ENCODE data around the gene RREB1. TPM values are rescaled to one million over a fixed set of nuclear protein-coding genes. Genes with fewer than 3 reads are reported as not detected.

RREB1 gene
- total RNA-seq, 2 experiments from 2014 or later, result 14.7 to 18.1 TPM

- DNase-seq (no peak), ATAC-seq (no peak)
- intact Hi-C loops (cut with DNase I, micrococcal nuclease), result no loop called here
- peak overlapping the region; percentile 84 for H3K27ac Mint-ChIP-seq
- H3K4me1 Mint-ChIP-seq, result peaks cover 80% of the 10 kb centered on the region
- no peaks in the 10 kb centered on the region for H3K36me3 Mint-ChIP-seq (ENCODE audit: low read depth)
- H3K27me3 Mint-ChIP-seq, result no peaks in the 10 kb centered on the region
- H3K9me3 Mint-ChIP-seq (ENCODE audit: low read depth), result no peaks in the 10 kb centered on the region
- peak overlapping the region; percentile 61 for H3K4me3 Mint-ChIP-seq
- CTCF ChIA-PET, result interaction anchor here (1.0 kb wide), 1 partner anchor 31 kb away, joined by 3 read pairs; no protein-coding TSS in a partner anchor
- POLR2A ChIA-PET, result interaction anchor here (0.6 kb wide), 1 partner anchor 56 kb away, joined by 3 read pairs; no protein-coding TSS in a partner anchor
Measured at GRCh38 chr6:7145585-7145884, 37.8 kb downstream of the RREB1 start.

DNA sequence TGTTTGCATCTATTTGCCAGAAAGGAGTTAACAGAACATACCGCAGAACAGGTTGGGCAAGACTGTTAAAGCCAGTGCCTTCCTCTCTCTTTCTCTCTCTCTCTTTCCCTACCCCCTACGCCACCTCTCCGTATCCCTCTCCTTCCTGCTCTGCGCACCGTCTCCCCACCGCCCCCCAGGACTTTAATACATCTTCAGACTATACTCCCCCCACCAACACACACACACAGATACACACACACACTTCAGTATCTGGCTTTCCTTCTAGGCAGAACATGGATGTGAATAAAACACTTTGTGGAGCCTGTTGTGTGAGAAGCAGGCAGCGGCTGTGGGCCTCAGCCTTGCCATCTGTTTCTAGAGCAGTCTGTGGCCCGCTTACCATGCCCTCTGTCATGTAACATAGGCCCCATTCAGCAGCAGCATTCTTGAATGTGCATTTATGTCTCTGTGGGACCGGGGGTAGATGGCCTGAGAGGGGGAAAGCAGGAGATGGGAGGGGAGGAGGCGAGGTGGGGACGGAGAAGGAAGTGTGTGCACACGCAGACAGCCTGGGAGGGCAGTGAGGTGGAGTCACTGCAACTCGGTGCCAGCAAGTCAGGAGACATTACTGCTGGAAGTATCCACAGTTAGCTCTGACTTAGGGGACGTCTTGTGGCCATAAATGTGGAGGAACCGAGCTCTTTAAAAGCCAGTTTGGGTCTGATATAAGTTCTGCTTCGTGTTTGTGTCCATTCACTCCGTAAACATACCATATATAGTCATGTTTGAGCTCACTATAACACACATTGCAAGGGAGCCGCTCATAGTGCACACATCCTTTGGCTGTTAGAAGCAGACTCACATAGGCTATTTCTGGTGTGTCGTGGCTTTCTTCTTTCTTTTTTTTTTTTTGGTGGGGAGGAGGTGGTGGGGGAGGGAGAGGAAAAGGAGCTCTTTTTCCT lies 38.4 kb downstream of the RREB1 start:
- DNase-seq, result peak; percentile 50
- H3K4me3 Mint-ChIP-seq, result peak overlapping the region; percentile 61
- intact Hi-C loops (cut with DNase I, micrococcal nuclease), result no loop called here
- H3K36me3 Mint-ChIP-seq (ENCODE audit: low read depth), result no peaks in the 10 kb centered on the region
- peaks cover 81% of the 10 kb centered on the region for H3K4me1 Mint-ChIP-seq
- ChIA-PET CTCF (interaction anchor here (0.8 to 1.8 kb wide), 2 partner anchors 8 to 30 kb away, joined by 3 to 8 read pairs; no protein-coding TSS in a partner anchor), POLR2A (interaction anchor here (0.6 kb wide), 1 partner anchor 55 kb away, joined by 3 read pairs; no protein-coding TSS in a partner anchor)
- peak overlapping the region; percentile 84 for H3K27ac Mint-ChIP-seq
- no peaks in the 10 kb centered on the region for H3K27me3 Mint-ChIP-seq
- peak; percentile 64 for ATAC-seq
- H3K9me3 Mint-ChIP-seq (ENCODE audit: low read depth), result no peaks in the 10 kb centered on the region

DNA sequence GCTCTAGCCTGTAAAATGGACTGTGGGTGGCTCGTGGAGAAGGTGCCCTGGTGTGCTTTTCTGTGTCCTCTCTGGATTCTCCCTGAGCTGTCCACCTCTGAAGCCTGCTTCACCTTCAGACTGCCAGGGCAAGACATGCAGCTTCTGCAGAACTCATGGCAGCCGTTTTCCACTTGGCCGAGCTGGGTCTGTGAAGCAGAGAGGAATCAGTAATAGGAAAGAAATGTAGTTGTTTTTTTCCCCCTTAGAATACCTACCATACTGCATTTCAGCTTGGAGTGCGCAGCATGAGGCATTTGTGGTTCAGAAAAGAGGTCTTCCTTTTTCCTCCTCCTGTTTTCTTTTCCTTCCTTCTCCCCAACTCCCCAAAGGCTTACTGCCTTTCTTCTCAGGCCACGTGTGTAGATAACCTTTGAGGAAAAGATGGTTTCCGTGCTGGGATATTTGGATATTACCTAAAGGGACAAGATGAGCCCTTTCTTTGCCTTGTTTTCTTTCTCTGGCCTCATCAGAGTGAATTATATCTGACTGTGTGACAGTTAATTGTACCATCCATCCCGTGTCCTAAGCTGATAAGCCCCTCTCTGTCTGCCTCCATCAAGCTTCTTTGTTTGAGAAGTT lies 39.4 kb downstream of the RREB1 start:
- DNase-seq (no peak), ATAC-seq (no peak)
- Mint-ChIP-seq H3K27me3 (no peaks in the 10 kb centered on the region), H3K27ac (peak overlapping the region; percentile 84), H3K36me3 (ENCODE audit: low read depth) (no peaks in the 10 kb centered on the region), H3K4me3 (peak overlapping the region; percentile 61), H3K9me3 (ENCODE audit: low read depth) (no peaks in the 10 kb centered on the region), H3K4me1 (peaks cover 86% of the 10 kb centered on the region)
- intact Hi-C loops (cut with DNase I, micrococcal nuclease), result no loop called here
- ChIA-PET POLR2A (no interaction called here), CTCF (interaction anchor here (0.7 to 1.8 kb wide), 2 partner anchors 9 to 59 kb away, joined by 3 to 8 read pairs; no protein-coding TSS in a partner anchor)

- Mint-ChIP-seq H3K9me3 (ENCODE audit: low read depth) (no peaks in the 10 kb centered on the region), H3K36me3 (ENCODE audit: low read depth) (no peaks in the 10 kb centered on the region), H3K4me1 (peaks cover 84% of the 10 kb centered on the region), H3K27ac (peak overlapping the region; percentile 84), H3K27me3 (no peaks in the 10 kb centered on the region), H3K4me3 (no peak overlapping the region)
- POLR2A ChIA-PET, result no interaction called here
- CTCF ChIA-PET, result interaction anchor here (0.8 kb wide), 1 partner anchor 14 kb away, joined by 4 read pairs; no protein-coding TSS in a partner anchor
- ATAC-seq (peak; percentile 63), DNase-seq (peak; percentile 39)
- intact Hi-C loops (cut with DNase I, micrococcal nuclease), result loop anchor here in 1 of 2 experiments (1.0 kb wide), 1 partner anchor 10 kb away; no protein-coding TSS in a partner anchor
Measured at GRCh38 chr6:7148100-7148822, 40.5 kb downstream of the RREB1 start.

DNA sequence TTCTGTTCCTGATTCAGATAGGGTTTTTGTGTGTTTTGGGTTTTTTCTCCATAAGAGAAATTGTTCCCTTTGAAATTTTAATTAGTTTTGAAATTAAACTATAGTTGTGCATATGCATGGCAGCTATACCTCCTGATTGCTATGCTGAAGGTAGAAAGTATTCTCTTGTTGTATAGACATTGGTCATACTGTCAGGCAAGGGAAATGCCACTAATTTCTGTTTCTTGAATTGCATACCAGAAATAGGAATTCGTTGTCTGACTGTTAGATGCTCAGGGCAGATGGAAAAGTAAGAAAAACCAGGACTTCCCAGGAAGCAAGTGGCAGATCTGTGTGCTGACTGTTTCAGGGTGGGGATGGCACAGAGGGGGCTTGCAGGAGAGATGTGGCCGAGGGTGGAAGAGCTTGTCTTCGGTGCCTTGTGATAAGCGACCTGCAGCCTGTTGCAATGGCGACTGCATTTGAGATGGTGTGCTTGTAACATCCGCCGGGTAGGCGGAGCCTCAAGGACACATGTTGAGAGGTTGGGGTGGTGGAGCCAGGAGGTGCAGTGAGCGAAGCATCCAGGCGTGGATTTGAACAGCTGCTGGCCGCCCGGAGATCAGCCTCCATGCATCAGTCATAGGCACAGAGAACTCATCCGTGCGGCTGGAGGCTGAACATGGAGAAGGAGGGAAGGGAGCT lies 42.8 kb downstream of the RREB1 start:
- no peak overlapping the region for H3K27ac Mint-ChIP-seq
- ATAC-seq (no peak), DNase-seq (no peak)
- no peaks in the 10 kb centered on the region for H3K27me3 Mint-ChIP-seq
- H3K4me1 Mint-ChIP-seq, result peaks cover 88% of the 10 kb centered on the region
- H3K4me3 Mint-ChIP-seq, result no peak overlapping the region
- ChIA-PET POLR2A (no interaction called here), CTCF (no interaction called here)
- intact Hi-C loops (cut with DNase I, micrococcal nuclease), result no loop called here
- no peaks in the 10 kb centered on the region for H3K9me3 Mint-ChIP-seq (ENCODE audit: low read depth)
- H3K36me3 Mint-ChIP-seq (ENCODE audit: low read depth), result peaks cover 5% of the 10 kb centered on the region

DNA sequence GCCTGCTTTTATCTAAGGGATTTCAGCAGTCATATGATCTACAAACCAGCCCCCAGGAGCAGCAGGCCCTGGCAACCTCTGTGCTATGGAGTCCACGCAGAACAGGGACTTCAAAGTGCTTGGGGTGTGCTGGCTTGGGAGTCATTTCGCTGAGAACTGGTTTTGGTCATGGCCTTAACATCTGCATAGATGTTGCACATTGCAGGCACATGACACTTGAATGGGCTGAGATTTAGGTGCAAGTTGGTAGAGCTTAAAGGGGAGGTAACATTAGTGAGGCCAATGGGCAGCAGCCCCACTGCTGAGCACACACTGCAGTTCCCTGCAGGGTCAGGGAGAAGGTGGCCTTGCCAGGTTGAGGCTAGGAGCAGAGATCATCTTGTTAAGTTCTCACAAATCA lies 43.6 kb downstream of the RREB1 start:
- DNase-seq (no peak), ATAC-seq (no peak)
- Mint-ChIP-seq H3K9me3 (ENCODE audit: low read depth) (no peaks in the 10 kb centered on the region), H3K27me3 (no peaks in the 10 kb centered on the region), H3K36me3 (ENCODE audit: low read depth) (peaks cover 6% of the 10 kb centered on the region), H3K27ac (no peak overlapping the region), H3K4me1 (peaks cover 88% of the 10 kb centered on the region), H3K4me3 (no peak overlapping the region)
- intact Hi-C loops (cut with DNase I, micrococcal nuclease), result no loop called here
- POLR2A ChIA-PET, result no interaction called here
- CTCF ChIA-PET, result interaction anchor here (0.9 to 1.3 kb wide), 4 partner anchors 30 to 289 kb away, joined by 3 to 5 read pairs (median 3); no protein-coding TSS in a partner anchor

GRCh38 chr6:7152462-7152861 lies 44.7 kb downstream of the RREB1 start:
- no peak for ATAC-seq
- peaks cover 83% of the 10 kb centered on the region for H3K4me1 Mint-ChIP-seq
- H3K36me3 Mint-ChIP-seq (ENCODE audit: low read depth), result peaks cover 6% of the 10 kb centered on the region
- ChIA-PET POLR2A (no interaction called here), CTCF (interaction anchor here (0.7 to 1.3 kb wide), 6 partner anchors 29 to 498 kb away, joined by 3 to 5 read pairs (median 3); no protein-coding TSS in a partner anchor)
- H3K27ac Mint-ChIP-seq, result no peak overlapping the region
- no peaks in the 10 kb centered on the region for H3K27me3 Mint-ChIP-seq
- intact Hi-C loops (cut with DNase I, micrococcal nuclease), result no loop called here
- no peak for DNase-seq
- no peak overlapping the region for H3K4me3 Mint-ChIP-seq
- H3K9me3 Mint-ChIP-seq (ENCODE audit: low read depth), result no peaks in the 10 kb centered on the region

- ATAC-seq, result peak; percentile 47
- peak; percentile 44 for DNase-seq
- ChIA-PET POLR2A (interaction anchor here (0.6 to 2.1 kb wide), 2 partner anchors 10 to 70 kb away, joined by 3 to 6 read pairs; no protein-coding TSS in a partner anchor), CTCF (interaction anchor here (0.5 to 3.0 kb wide), 5 partner anchors 13 to 191 kb away, joined by 3 to 10 read pairs (median 4); no protein-coding TSS in a partner anchor)
- intact Hi-C loops (cut with DNase I, micrococcal nuclease), result loop anchor here (1.0 to 2.0 kb wide), 4 partner anchors 12 to 67 kb away; partner anchors contain the start of gene RREB1 (in 1 of the 2)
- Mint-ChIP-seq H3K9me3 (ENCODE audit: low read depth) (no peaks in the 10 kb centered on the region), H3K27me3 (no peaks in the 10 kb centered on the region), H3K4me3 (no peak overlapping the region), H3K27ac (peak overlapping the region; percentile 56), H3K36me3 (ENCODE audit: low read depth) (peaks cover 6% of the 10 kb centered on the region), H3K4me1 (peaks cover 83% of the 10 kb centered on the region)
Measured at GRCh38 chr6:7153789-7154188, 46.0 kb downstream of the RREB1 start.

DNA sequence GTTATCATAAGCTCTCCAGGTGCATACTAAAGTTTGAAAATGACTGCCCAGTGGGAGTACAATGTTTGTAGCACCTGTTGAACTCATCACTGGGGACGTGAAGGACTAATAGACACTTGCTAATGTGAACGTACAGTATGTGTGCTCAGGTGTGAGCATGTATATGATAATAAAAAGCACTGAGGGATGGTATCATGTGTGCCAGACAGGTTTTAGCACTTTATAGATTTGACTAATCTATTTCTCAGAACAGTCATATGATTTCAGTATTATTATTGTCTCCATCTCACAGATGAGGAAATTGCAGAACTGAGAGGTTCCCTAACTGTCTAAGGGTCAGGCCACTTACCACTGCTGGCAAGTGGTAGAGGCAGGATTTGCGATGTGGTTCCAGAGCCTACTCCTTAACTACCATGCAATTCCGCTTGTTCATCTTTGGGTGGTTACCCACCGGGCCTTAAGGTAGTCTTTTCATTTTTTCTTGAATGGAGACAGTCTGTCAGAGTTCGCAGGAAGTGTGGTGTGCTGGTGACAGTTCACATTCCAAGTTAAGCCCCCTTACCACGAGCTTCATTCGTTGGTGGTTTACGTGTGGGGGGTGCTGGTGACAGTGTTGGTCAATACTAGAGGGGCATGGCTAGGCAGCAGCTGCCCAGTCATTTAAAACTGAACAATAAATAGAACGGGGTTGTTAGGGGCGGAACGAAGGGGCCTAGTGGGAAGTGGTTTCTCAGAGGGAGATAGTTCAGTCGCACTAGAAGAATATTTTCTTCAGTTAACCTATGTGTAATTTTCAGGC lies 46.8 kb downstream of the RREB1 start:
- no peaks in the 10 kb centered on the region for H3K27me3 Mint-ChIP-seq
- POLR2A ChIA-PET, result interaction anchor here (2.1 kb wide), 1 partner anchor 11 kb away, joined by 6 read pairs; no protein-coding TSS in a partner anchor
- intact Hi-C loops (cut with DNase I, micrococcal nuclease), result loop anchor here (1.0 to 2.0 kb wide), 4 partner anchors 13 to 68 kb away; partner anchors contain the start of gene RREB1 (in 1 of the 2)
- H3K4me1 Mint-ChIP-seq, result peaks cover 83% of the 10 kb centered on the region
- ATAC-seq (peak; percentile 78), DNase-seq (peak; percentile 41)
- H3K36me3 Mint-ChIP-seq (ENCODE audit: low read depth), result peaks cover 6% of the 10 kb centered on the region
- no peaks in the 10 kb centered on the region for H3K9me3 Mint-ChIP-seq (ENCODE audit: low read depth)
- no peak overlapping the region for H3K4me3 Mint-ChIP-seq
- CTCF ChIA-PET, result interaction anchor here (0.8 to 3.0 kb wide), 3 partner anchors 13 to 89 kb away, joined by 3 to 10 read pairs (median 6); no protein-coding TSS in a partner anchor
- peak overlapping the region; percentile 59 for H3K27ac Mint-ChIP-seq
